ENCODE data around the gene CBFA2T2.
"Not testable (repeated sequence)": the region's sequence is repeated elsewhere in the genome, so short reads cannot be mapped to it uniquely, and the experiment has no call there.

Gene CBFA2T2

GRCh38 chr20:33531885-33532284 is 42.0 kb downstream of the CBFA2T2 start:
- DNase-seq (ENCODE audit: low spot score) = no peak
- TF ChIP-seq CTCF (IDR thresholded peaks at IDR 0.05; ENCODE audit: extremely low read depth, missing control alignments) = no peak

GRCh38 chr20:33532753-33533459 is 43.0 kb downstream of the CBFA2T2 start:
- no peak for TF ChIP-seq CTCF (IDR thresholded peaks at IDR 0.05; ENCODE audit: extremely low read depth, missing control alignments)
- no peak for DNase-seq (ENCODE audit: low spot score)

GRCh38 chr20:33535717-33536116 is 45.8 kb downstream of the CBFA2T2 start:
- not testable (repeated sequence) for DNase-seq (ENCODE audit: low spot score)

GRCh38 chr20:33537608-33538007 is 47.7 kb downstream of the CBFA2T2 start:
- no peak for TF ChIP-seq CTCF (IDR thresholded peaks at IDR 0.05; ENCODE audit: extremely low read depth, missing control alignments)
- DNase-seq (ENCODE audit: low spot score) = no peak

GRCh38 chr20:33539129-33539528 is 49.2 kb downstream of the CBFA2T2 start:
- no peak for TF ChIP-seq CTCF (IDR thresholded peaks at IDR 0.05; ENCODE audit: extremely low read depth, missing control alignments)
- DNase-seq (ENCODE audit: low spot score) = no peak

- no peak for TF ChIP-seq CTCF (IDR thresholded peaks at IDR 0.05; ENCODE audit: extremely low read depth, missing control alignments)
- no peak for DNase-seq (ENCODE audit: low spot score)
Measured at GRCh38 chr20:33540427-33540826, 50.5 kb downstream of the CBFA2T2 start.

GRCh38 chr20:33541074-33541473 is 51.2 kb downstream of the CBFA2T2 start:
- no peak for DNase-seq (ENCODE audit: low spot score)
- no peak for TF ChIP-seq CTCF (IDR thresholded peaks at IDR 0.05; ENCODE audit: extremely low read depth, missing control alignments)

- no peak for TF ChIP-seq CTCF (IDR thresholded peaks at IDR 0.05; ENCODE audit: extremely low read depth, missing control alignments)
Measured at GRCh38 chr20:33541797-33542196, 51.9 kb downstream of the CBFA2T2 start.

More at GRCh38 chr20:33541797-33542196, 51.9 kb downstream of the CBFA2T2 start:
- DNase-seq (ENCODE audit: low spot score) = no peak

All from GM20000 (cell line).